Measurements from ENCODE around the gene CCDC85C.

DNA sequence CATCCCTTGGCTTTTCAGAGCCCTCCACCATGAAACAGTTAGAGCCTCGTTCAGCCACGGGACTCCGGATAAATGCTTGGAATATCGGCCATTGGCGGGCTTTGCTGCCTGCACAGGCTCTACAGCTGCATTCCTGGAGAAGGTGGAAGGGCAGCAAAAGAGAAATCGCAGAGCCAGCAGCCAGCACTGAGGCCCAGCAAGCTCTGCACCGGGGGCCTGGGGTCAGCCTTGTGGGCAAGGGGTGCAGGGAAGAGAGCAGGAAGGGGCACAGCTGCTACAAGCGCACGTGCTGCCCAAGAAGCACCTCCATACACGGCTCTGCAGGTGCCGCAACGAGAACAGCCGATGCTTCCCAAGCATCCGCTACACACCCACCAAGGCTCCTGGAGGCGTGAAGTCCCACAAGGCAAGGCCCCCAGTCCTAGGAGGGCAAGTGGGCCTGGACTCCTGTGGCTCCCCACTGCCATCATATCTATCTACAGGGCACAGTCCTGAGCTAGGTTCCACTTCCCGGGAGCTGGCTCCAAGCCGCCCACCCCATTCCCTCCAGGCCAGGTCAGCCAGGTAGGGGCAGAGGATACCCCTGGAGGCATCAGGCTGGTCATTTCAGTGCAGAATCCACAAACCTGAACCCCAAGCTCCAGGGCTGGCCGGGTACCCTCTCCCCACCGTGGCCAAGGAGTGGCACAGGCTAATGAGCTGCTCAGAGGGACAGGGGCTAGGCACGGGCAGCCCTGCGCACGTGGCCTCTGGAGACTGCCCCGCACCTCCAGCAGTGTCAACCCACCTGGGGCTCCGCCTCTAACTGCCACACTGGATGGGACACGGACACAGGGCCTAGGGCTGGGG lies 82.6 kb downstream of the CCDC85C start:
- TF ChIP-seq CTBP1 (IDR thresholded peaks at IDR 0.05; ENCODE audit: borderline replicate concordance) (no peak), SUZ12 (IDR thresholded peaks at IDR 0.05) (no peak), ZNF384 (IDR thresholded peaks at IDR 0.05) (no peak), NFRKB (IDR thresholded peaks at IDR 0.05) (no peak), FOXM1 (IDR thresholded peaks at IDR 0.05; ENCODE audit: borderline replicate concordance) (no peak), ELF4 (IDR thresholded peaks at IDR 0.05) (no peak), TARDBP (IDR thresholded peaks at IDR 0.05) (no peak), FOXK2 (IDR thresholded peaks at IDR 0.05) (no peak), SP1 (IDR thresholded peaks at IDR 0.05) (no peak), HDGF (IDR thresholded peaks at IDR 0.05; ENCODE audit: borderline replicate concordance) (no peak), ARNT (IDR thresholded peaks at IDR 0.05) (no peak)
- TF ChIP-seq, protein P1, sequence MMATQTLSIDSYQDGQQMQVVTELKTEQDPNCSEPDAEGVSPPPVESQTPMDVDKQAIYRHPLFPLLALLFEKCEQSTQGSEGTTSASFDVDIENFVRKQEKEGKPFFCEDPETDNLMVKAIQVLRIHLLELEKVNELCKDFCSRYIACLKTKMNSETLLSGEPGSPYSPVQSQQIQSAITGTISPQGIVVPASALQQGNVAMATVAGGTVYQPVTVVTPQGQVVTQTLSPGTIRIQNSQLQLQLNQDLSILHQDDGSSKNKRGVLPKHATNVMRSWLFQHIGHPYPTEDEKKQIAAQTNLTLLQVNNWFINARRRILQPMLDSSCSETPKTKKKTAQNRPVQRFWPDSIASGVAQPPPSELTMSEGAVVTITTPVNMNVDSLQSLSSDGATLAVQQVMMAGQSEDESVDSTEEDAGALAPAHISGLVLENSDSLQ (IDR thresholded peaks at IDR 0.05), result no peak

Data from HEK293T (cell line).